Karpas-422 (cell line): ENCODE results near the gene LMO7. TPM values are rescaled to one million over a fixed set of nuclear protein-coding genes. Genes with fewer than 3 reads are reported as not detected.

Experiments
- DNase-seq: peaks from one replicate; pipeline ENCODE4 v3.0.0-alpha.2; 2015
- H2AFZ ChIP-seq: fragments of 200-600 bp; sonication (generic); 2 replicates; pipeline ENCODE4 v1.6.1; 2014; ENCODE audit warnings: antibody characterized with exemption, low read length, mixed read lengths
- H3K27ac ChIP-seq: fragments of 200-600 bp; sonication (generic); 2 replicates; pipeline ENCODE4 v1.5.1; 2014; ENCODE audit warnings: mild to moderate bottlenecking, low read length, moderate library complexity
- H3K27me3 ChIP-seq: fragments of 200-600 bp; sonication (generic); 2 replicates; pipeline ENCODE4 v1.6.1; 2014; ENCODE audit warnings: low read length, mixed read lengths
- H3K36me3 ChIP-seq: fragments of 200-600 bp; sonication (generic); 2 replicates; pipeline ENCODE4 v1.6.1; 2014; ENCODE audit warnings: low read length, mixed read lengths; ENCODE audit not compliant: insufficient read depth
- H3K4me1 ChIP-seq: fragments of 200-600 bp; sonication (generic); 2 replicates; pipeline ENCODE4 v1.6.1; 2014; ENCODE audit warnings: mild to moderate bottlenecking, low read length, mixed read lengths
- H3K4me2 ChIP-seq: fragments of 200-600 bp; sonication (generic); 2 replicates; pipeline ENCODE4 v1.6.1; 2014; ENCODE audit warnings: low read length, low read depth, mild to moderate bottlenecking; ENCODE audit not compliant: poor library complexity, severe bottlenecking
- H3K4me3 ChIP-seq: fragments of 200-600 bp; sonication (generic); 2 replicates; pipeline ENCODE4 v1.5.1; 2014; ENCODE audit warnings: mild to moderate bottlenecking, antibody characterized with exemption, low read length, mixed read lengths
- H3K79me2 ChIP-seq: fragments of 200-600 bp; sonication (generic); 2 replicates; pipeline ENCODE4 v1.6.1; 2014; ENCODE audit warnings: mild to moderate bottlenecking, low read length, mixed read lengths
- H3K9ac ChIP-seq: fragments of 200-600 bp; sonication (generic); 2 replicates; pipeline ENCODE4 v1.6.0; 2014; ENCODE audit warnings: low read length
- H3K9me2 ChIP-seq: fragments of 200-600 bp; sonication (generic), shearing (Covaris generic); replicated peaks from 2 replicates; pipeline ENCODE4 v1.6.0; 2014; ENCODE audit warnings: mild to moderate bottlenecking, low read length, moderate library complexity; ENCODE audit not compliant: insufficient read depth
- H3K9me3 ChIP-seq: fragments of 300-700, 200-600 bp; sonication (generic); 2 replicates; pipeline ENCODE4 v1.6.1; 2014; ENCODE audit warnings: low read length, mixed read lengths
- H4K20me1 ChIP-seq: fragments of 200-600 bp; sonication (generic); 2 replicates; pipeline ENCODE4 v1.6.1; 2014; ENCODE audit warnings: mild to moderate bottlenecking, antibody characterized with exemption, low read length, low read depth; ENCODE audit not compliant: insufficient read depth
- total RNA-seq: library from RNA; depleted of rRNA; stranded (reverse); fragments of >200 nt; shearing (Covaris generic); gene quantifications from 2 replicates; pipeline ENCODE4 v1.2.3, GENCODE V29; 2014; ENCODE audit warnings: low replicate concordance

LMO7 gene
- total RNA-seq, 1 experiment from 2014 or later: 40.0 TPM

GRCh38 chr13:75763512-75763911 lies 127.4 kb downstream of the LMO7 start:
- Histone ChIP-seq H3K27me3 (no peaks in the 10 kb centered on the region), H4K20me1 (no peaks in the 10 kb centered on the region), H2AFZ (no peak overlapping the region), H3K4me1 (0 out of 2 replicates have a peak, but pooled peaks cover 3% of the 10 kb centered on the region), H3K9me3 (no peaks in the 10 kb centered on the region), H3K27ac (no peak overlapping the region), H3K36me3 (no peaks in the 10 kb centered on the region), H3K9me2 (no peaks in the 10 kb centered on the region), H3K9ac (no peak overlapping the region), H3K79me2 (no peaks in the 10 kb centered on the region), H3K4me3 (no peak overlapping the region), H3K4me2 (no peak overlapping the region)
- DNase-seq: no peak

GRCh38 chr13:75764251-75764925 lies 128.3 kb downstream of the LMO7 start:
- H3K79me2 ChIP-seq: no peaks in the 10 kb centered on the region
- no peak for DNase-seq
- H3K27me3 ChIP-seq: no peaks in the 10 kb centered on the region
- no peak overlapping the region for H3K4me2 ChIP-seq
- no peak overlapping the region for H3K9ac ChIP-seq
- 0 out of 2 replicates have a peak, but pooled peaks cover 3% of the 10 kb centered on the region for H3K4me1 ChIP-seq
- no peak overlapping the region for H2AFZ ChIP-seq
- H3K36me3 ChIP-seq: no peaks in the 10 kb centered on the region
- H3K9me2 ChIP-seq: no peaks in the 10 kb centered on the region
- H3K4me3 ChIP-seq: no peak overlapping the region
- H3K27ac ChIP-seq: no peak overlapping the region
- H4K20me1 ChIP-seq: no peaks in the 10 kb centered on the region
- H3K9me3 ChIP-seq: no peaks in the 10 kb centered on the region

- no peaks in the 10 kb centered on the region for H3K79me2 ChIP-seq
- DNase-seq: no peak
- H3K4me1 ChIP-seq: 0 out of 2 replicates have a peak, but pooled peaks cover 3% of the 10 kb centered on the region
- no peak overlapping the region for H3K9ac ChIP-seq
- H3K36me3 ChIP-seq: no peaks in the 10 kb centered on the region
- H3K9me3 ChIP-seq: no peaks in the 10 kb centered on the region
- no peak overlapping the region for H3K27ac ChIP-seq
- H3K27me3 ChIP-seq: no peaks in the 10 kb centered on the region
- H4K20me1 ChIP-seq: no peaks in the 10 kb centered on the region
- no peak overlapping the region for H3K4me2 ChIP-seq
- no peaks in the 10 kb centered on the region for H3K9me2 ChIP-seq
- H3K4me3 ChIP-seq: no peak overlapping the region
- no peak overlapping the region for H2AFZ ChIP-seq
Observed at GRCh38 chr13:75764926-75765310, 128.8 kb downstream of the LMO7 start.

GRCh38 chr13:75766636-75767035 lies 130.5 kb downstream of the LMO7 start:
- Histone ChIP-seq H4K20me1 (no peaks in the 10 kb centered on the region), H3K9me3 (no peaks in the 10 kb centered on the region), H3K36me3 (no peaks in the 10 kb centered on the region), H3K4me3 (no peak overlapping the region), H3K27ac (no peak overlapping the region), H2AFZ (no peak overlapping the region), H3K79me2 (no peaks in the 10 kb centered on the region), H3K27me3 (no peaks in the 10 kb centered on the region), H3K4me2 (no peak overlapping the region), H3K4me1 (no peaks in the 10 kb centered on the region), H3K9me2 (no peaks in the 10 kb centered on the region), H3K9ac (no peak overlapping the region)
- DNase-seq: no peak

- no peak overlapping the region for H3K4me3 ChIP-seq
- no peaks in the 10 kb centered on the region for H3K27me3 ChIP-seq
- no peak for DNase-seq
- no peaks in the 10 kb centered on the region for H4K20me1 ChIP-seq
- H3K27ac ChIP-seq: no peak overlapping the region
- H3K4me2 ChIP-seq: no peak overlapping the region
- H3K36me3 ChIP-seq: no peaks in the 10 kb centered on the region
- H2AFZ ChIP-seq: no peak overlapping the region
- no peaks in the 10 kb centered on the region for H3K9me3 ChIP-seq
- no peak overlapping the region for H3K9ac ChIP-seq
- no peaks in the 10 kb centered on the region for H3K9me2 ChIP-seq
- H3K79me2 ChIP-seq: no peaks in the 10 kb centered on the region
- no peaks in the 10 kb centered on the region for H3K4me1 ChIP-seq
Observed at GRCh38 chr13:75769141-75769905, 133.2 kb downstream of the LMO7 start.

- no peak overlapping the region for H3K4me2 ChIP-seq
- H3K9me2 ChIP-seq: no peaks in the 10 kb centered on the region
- no peaks in the 10 kb centered on the region for H3K4me1 ChIP-seq
- no peak overlapping the region for H2AFZ ChIP-seq
- DNase-seq: no peak
- H3K4me3 ChIP-seq: no peak overlapping the region
- no peaks in the 10 kb centered on the region for H3K27me3 ChIP-seq
- H4K20me1 ChIP-seq: no peaks in the 10 kb centered on the region
- no peaks in the 10 kb centered on the region for H3K79me2 ChIP-seq
- H3K36me3 ChIP-seq: no peaks in the 10 kb centered on the region
- no peak overlapping the region for H3K9ac ChIP-seq
- H3K9me3 ChIP-seq: no peaks in the 10 kb centered on the region
- H3K27ac ChIP-seq: no peak overlapping the region
Observed at GRCh38 chr13:75770164-75770563, 134.0 kb downstream of the LMO7 start.

GRCh38 chr13:75770592-75771011 lies 134.5 kb downstream of the LMO7 start:
- H4K20me1 ChIP-seq: no peaks in the 10 kb centered on the region
- H2AFZ ChIP-seq: no peak overlapping the region
- H3K27ac ChIP-seq: no peak overlapping the region
- H3K9me3 ChIP-seq: no peaks in the 10 kb centered on the region
- H3K9me2 ChIP-seq: no peaks in the 10 kb centered on the region
- no peaks in the 10 kb centered on the region for H3K4me1 ChIP-seq
- H3K36me3 ChIP-seq: no peaks in the 10 kb centered on the region
- no peaks in the 10 kb centered on the region for H3K27me3 ChIP-seq
- no peaks in the 10 kb centered on the region for H3K79me2 ChIP-seq
- H3K4me2 ChIP-seq: no peak overlapping the region
- H3K9ac ChIP-seq: no peak overlapping the region
- H3K4me3 ChIP-seq: no peak overlapping the region
- DNase-seq: no peak

- Histone ChIP-seq H3K9ac (no peak overlapping the region), H3K9me3 (no peaks in the 10 kb centered on the region), H3K27ac (no peak overlapping the region), H2AFZ (no peak overlapping the region), H3K79me2 (no peaks in the 10 kb centered on the region), H3K4me1 (no peaks in the 10 kb centered on the region), H3K4me2 (no peak overlapping the region), H3K9me2 (no peaks in the 10 kb centered on the region), H3K27me3 (no peaks in the 10 kb centered on the region), H4K20me1 (no peaks in the 10 kb centered on the region), H3K36me3 (no peaks in the 10 kb centered on the region), H3K4me3 (no peak overlapping the region)
- DNase-seq: no peak
Observed at GRCh38 chr13:75771226-75771625, 135.1 kb downstream of the LMO7 start.
